Measurements from ENCODE around the gene CYP24A1. TPM values are rescaled to one million over a fixed set of nuclear protein-coding genes. Genes with fewer than 3 reads are reported as not detected.

The CYP24A1 gene
- total and polyA plus RNA-seq, 2 of the 13 experiments (the other 11 are each of a cell fraction or from before 2014, with no cell fraction given), result 9.4 to 32.7 TPM

DNA sequence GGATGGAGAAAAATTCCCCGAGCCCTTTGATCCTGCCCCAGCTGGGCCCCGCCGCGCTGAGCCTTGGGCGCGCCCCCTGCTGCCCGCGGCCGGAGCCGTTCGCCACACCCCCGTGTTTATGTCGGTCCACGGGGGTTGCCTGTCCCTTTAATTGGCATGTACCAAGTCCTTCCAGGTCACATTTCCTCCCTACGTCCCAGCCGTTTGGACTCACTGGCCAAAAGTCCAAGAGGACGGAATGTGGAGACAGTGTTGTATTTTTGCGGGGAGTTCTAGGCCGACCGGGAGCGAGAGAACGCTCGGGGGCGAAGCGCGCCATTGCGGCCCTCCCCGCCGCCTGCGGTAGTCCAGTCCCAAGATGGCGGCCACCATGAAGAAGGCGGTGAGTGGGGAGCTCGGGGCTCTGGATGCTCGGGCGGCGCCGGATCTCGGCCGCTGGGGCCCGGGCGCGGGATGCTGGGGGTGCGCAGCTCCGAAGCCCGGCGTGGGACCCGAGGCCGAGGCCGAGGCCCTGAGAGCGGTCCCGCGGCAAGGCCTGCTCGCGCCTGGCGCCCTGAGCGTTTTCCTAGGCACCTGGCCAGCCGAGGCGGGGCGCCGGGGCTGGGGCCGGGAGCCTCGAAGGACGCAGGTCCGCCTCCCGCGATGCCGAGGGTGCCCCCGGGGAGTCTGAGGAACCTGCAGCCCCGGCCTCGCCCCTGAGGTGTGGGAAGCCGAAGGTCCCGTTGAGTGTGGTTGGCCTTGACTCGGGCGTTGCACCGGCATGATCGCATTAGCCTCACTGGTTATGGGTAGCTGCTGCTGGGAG is 34.2 kb upstream of the CYP24A1 start, which contains the start of gene PFDN4 (continued):
- TF ChIP-seq SMC3 (IDR thresholded peaks at IDR 0.05; ENCODE audit: low read length) (peak; percentile 32; the same call in 1 of the 2 replicates), ZBTB14 (CRISPR knock-in tag; IDR thresholded peaks at IDR 0.05) (peak; percentile 51), KLF16 (CRISPR knock-in tag; IDR thresholded peaks at IDR 0.05) (peak in 1 of 2 experiments; percentile 91; a peak in 2 of 4 replicates), RAD21 (CRISPR knock-in tag; IDR thresholded peaks at IDR 0.05) (peak; percentile 63), ZNF292 (CRISPR knock-in tag; IDR thresholded peaks at IDR 0.05; ENCODE audit: borderline replicate concordance, low read depth) (peak; percentile 17; the same call in 1 of the 2 replicates), NR0B2 (CRISPR knock-in tag; IDR thresholded peaks at IDR 0.05) (no peak; the same call in 1 of the 2 replicates), HBP1 (CRISPR knock-in tag; IDR thresholded peaks at IDR 0.05; ENCODE audit: low read depth) (peak; percentile 93; the same call in 1 of the 2 replicates), ZNF775 (CRISPR knock-in tag; IDR thresholded peaks at IDR 0.05; ENCODE audit: borderline replicate concordance) (no peak), SUZ12 (IDR thresholded peaks at IDR 0.05; ENCODE audit: low read depth, low read length) (no peak), ZNF235 (CRISPR knock-in tag; IDR thresholded peaks at IDR 0.05; ENCODE audit: borderline replicate concordance) (peak; percentile 99), ZNF878 (CRISPR knock-in tag; IDR thresholded peaks at IDR 0.05) (0 out of 2 replicates have a peak, but pooled peaks have one; percentile 46), RORA (CRISPR knock-in tag; IDR thresholded peaks at IDR 0.05) (no peak), RELA (CRISPR knock-in tag; IDR thresholded peaks at IDR 0.05) (peak; percentile 79), DNMT3B (CRISPR knock-in tag; conservative IDR thresholded peaks at IDR 0.05) (peak; percentile 29; the same call in 1 of the 2 replicates), RNF2 (conservative IDR thresholded peaks at IDR 0.05; ENCODE audit: low read depth) (peak; percentile 86), IKZF4 (CRISPR knock-in tag; IDR thresholded peaks at IDR 0.05; ENCODE audit: borderline replicate concordance, low read depth, not compliant biosample characterization) (peak; percentile 69), ETV5 (CRISPR knock-in tag; IDR thresholded peaks at IDR 0.05; ENCODE audit: borderline replicate concordance) (peak; percentile 48; the same call in 1 of the 2 replicates), ZNF12 (CRISPR knock-in tag; IDR thresholded peaks at IDR 0.05) (no peak; the same call in 1 of the 2 replicates), ZNF362 (CRISPR knock-in tag; IDR thresholded peaks at IDR 0.05; ENCODE audit: borderline replicate concordance) (no peak; the same call in 1 of the 2 replicates)
- TF ChIP-seq, protein P1, sequence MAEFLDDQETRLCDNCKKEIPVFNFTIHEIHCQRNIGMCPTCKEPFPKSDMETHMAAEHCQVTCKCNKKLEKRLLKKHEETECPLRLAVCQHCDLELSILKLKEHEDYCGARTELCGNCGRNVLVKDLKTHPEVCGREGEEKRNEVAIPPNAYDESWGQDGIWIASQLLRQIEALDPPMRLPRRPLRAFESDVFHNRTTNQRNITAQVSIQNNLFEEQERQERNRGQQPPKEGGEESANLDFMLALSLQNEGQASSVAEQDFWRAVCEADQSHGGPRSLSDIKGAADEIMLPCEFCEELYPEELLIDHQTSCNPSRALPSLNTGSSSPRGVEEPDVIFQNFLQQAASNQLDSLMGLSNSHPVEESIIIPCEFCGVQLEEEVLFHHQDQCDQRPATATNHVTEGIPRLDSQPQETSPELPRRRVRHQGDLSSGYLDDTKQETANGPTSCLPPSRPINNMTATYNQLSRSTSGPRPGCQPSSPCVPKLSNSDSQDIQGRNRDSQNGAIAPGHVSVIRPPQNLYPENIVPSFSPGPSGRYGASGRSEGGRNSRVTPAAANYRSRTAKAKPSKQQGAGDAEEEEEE (CRISPR knock-in tag; IDR thresholded peaks at IDR 0.05; ENCODE audit: borderline replicate concordance), result no peak
- TF ChIP-seq, protein P2, sequence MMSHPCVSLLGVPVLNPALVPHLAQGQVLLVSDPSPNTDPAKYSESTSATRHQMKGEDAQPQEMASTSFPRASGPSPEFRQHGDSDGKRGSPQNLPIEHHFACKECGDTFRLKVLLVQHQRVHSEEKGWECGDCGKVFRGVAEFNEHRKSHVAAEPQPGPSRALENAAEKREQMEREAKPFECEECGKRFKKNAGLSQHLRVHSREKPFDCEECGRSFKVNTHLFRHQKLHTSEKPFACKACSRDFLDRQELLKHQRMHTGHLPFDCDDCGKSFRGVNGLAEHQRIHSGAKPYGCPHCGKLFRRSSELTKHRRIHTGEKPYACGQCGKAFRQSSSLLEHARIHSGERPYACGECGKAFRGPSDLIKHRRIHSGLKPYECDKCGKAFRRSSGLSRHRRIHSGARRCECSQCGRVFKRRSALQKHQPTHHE (CRISPR knock-in tag; IDR thresholded peaks at IDR 0.05; ENCODE audit: borderline replicate concordance), result peak; percentile 82
